Trophoblast cell (in vitro differentiated cells and primary cell): Measurements from ENCODE around the gene KCNMA1.

Experiments used
- DNase-seq, 2 donors: peaks; one replicate each; pipeline ENCODE4 v3.0.0-alpha.2; 2016
- H2AFZ ChIP-seq: 2 replicates; pipeline ENCODE4 v1.6.1; 2013; ENCODE audit warnings: low read length, moderate library complexity, mild to moderate bottlenecking; ENCODE audit not compliant: insufficient read depth, poor library complexity
- H2AK5ac ChIP-seq: 2 replicates; pipeline ENCODE4 v1.6.1; 2013; ENCODE audit warnings: mild to moderate bottlenecking, low read length
- H2BK120ac ChIP-seq: 2 replicates; pipeline ENCODE4 v1.6.1; 2013; ENCODE audit warnings: low read length, mild to moderate bottlenecking, moderate library complexity; ENCODE audit not compliant: insufficient read depth, poor library complexity
- H2BK12ac ChIP-seq: 2 replicates; pipeline ENCODE4 v1.6.1; 2013; ENCODE audit warnings: mild to moderate bottlenecking, low read length, moderate library complexity
- H2BK5ac ChIP-seq: 2 replicates; pipeline ENCODE4 v1.6.1; 2013; ENCODE audit warnings: low read length, low read depth, moderate library complexity, mild to moderate bottlenecking; ENCODE audit not compliant: poor library complexity
- H3K14ac ChIP-seq: 2 replicates; pipeline ENCODE4 v1.6.1; 2013; ENCODE audit warnings: mild to moderate bottlenecking, low read length
- H3K18ac ChIP-seq: 2 replicates; pipeline ENCODE4 v1.6.1; 2013; ENCODE audit warnings: mild to moderate bottlenecking, low read length
- H3K23ac ChIP-seq: 2 replicates; pipeline ENCODE4 v1.6.1; 2013; ENCODE audit warnings: low read length
- H3K27ac ChIP-seq: 2 replicates; pipeline ENCODE4 v1.5.1; 2013; ENCODE audit warnings: low read depth, mild to moderate bottlenecking, inconsistent platforms, low read length, moderate library complexity
- H3K27me3 ChIP-seq: 2 replicates; pipeline ENCODE4 v1.6.1; 2013; ENCODE audit warnings: inconsistent platforms, mild to moderate bottlenecking, low read length, moderate library complexity; ENCODE audit not compliant: insufficient read depth
- H3K36me3 ChIP-seq, 2 experiments: 1 replicate in 1 of 2; 2 replicates in 1 of 2; pipeline ENCODE4 v1.6.1; 2013; ENCODE audit warnings: low read length in 2 of 2, mild to moderate bottlenecking in 2 of 2, moderate library complexity in 1 of 2; ENCODE audit not compliant: insufficient read depth in 2 of 2, control insufficient read depth in 1 of 2
- H3K4ac ChIP-seq: 2 replicates; pipeline ENCODE4 v1.6.1; 2013; ENCODE audit warnings: low read depth, mild to moderate bottlenecking, low read length, moderate library complexity
- H3K4me1 ChIP-seq, 2 experiments: 1 replicate in 1 of 2; 2 replicates in 1 of 2; pipeline ENCODE4 v1.6.1; 2013; ENCODE audit warnings: low read length in 2 of 2, mild to moderate bottlenecking in 2 of 2, moderate library complexity in 1 of 2; ENCODE audit not compliant: insufficient read depth in 2 of 2, control insufficient read depth in 1 of 2
- H3K4me2 ChIP-seq: 2 replicates; pipeline ENCODE4 v1.6.1; 2013; ENCODE audit warnings: inconsistent platforms, mild to moderate bottlenecking, low read length, moderate library complexity
- H3K4me3 ChIP-seq: 2 replicates; pipeline ENCODE4 v1.5.1; 2013; ENCODE audit warnings: mild to moderate bottlenecking, low read depth, low read length, inconsistent platforms
- H3K79me1 ChIP-seq: one replicate; pipeline ENCODE4 v1.6.1; 2013; ENCODE audit warnings: low read length
- H3K79me2 ChIP-seq: 2 replicates; pipeline ENCODE4 v1.6.1; 2013; ENCODE audit warnings: low read length, mild to moderate bottlenecking; ENCODE audit not compliant: control insufficient read depth, insufficient read depth, poor library complexity
- H3K9ac ChIP-seq: 2 replicates; pipeline ENCODE4 v1.6.1; 2013; ENCODE audit warnings: mild to moderate bottlenecking, low read length
- H3K9me3 ChIP-seq: 2 replicates; pipeline ENCODE4 v1.6.1; 2013; ENCODE audit warnings: low read depth, mild to moderate bottlenecking, control low read depth, inconsistent platforms, low read length; ENCODE audit not compliant: insufficient read depth
- H4K12ac ChIP-seq: 2 replicates; pipeline ENCODE4 v1.6.1; 2013; ENCODE audit warnings: low read depth, mild to moderate bottlenecking, low read length, moderate library complexity
- H4K8ac ChIP-seq: 2 replicates; pipeline ENCODE4 v1.6.1; 2013; ENCODE audit warnings: low read depth, mild to moderate bottlenecking, low read length, moderate library complexity
- H4K91ac ChIP-seq: one replicate; pipeline ENCODE4 v1.6.1; 2013; ENCODE audit warnings: low read depth, mild to moderate bottlenecking, low read length, moderate library complexity
- WGBS: extraction: QIAGEN DNeasy Blood & Tissue Kit; methylation state at CpG from one replicate; pipeline ENCODE4 v1.1.7; 2013; ENCODE audit warnings: missing lambda C conversion rate; ENCODE audit not compliant: insufficient read length, insufficient coverage; ENCODE audit errors: extremely low coverage; 5-methylcytosine and 5-hydroxymethylcytosine counted together

The KCNMA1 gene

GRCh38 chr10:77105761-77106221 lies 531.8 kb downstream of the KCNMA1 start:
- H3K79me2 ChIP-seq: no peaks in the 10 kb centered on the region
- H4K8ac ChIP-seq: no peak overlapping the region
- no peak overlapping the region for H2AFZ ChIP-seq
- no peak overlapping the region for H4K91ac ChIP-seq
- no peak overlapping the region for H2AK5ac ChIP-seq
- no peak overlapping the region for H3K18ac ChIP-seq
- no peak overlapping the region for H3K27ac ChIP-seq
- no peak overlapping the region for H3K9ac ChIP-seq
- peaks cover 10 to 24% of the 10 kb centered on the region in 2 experiments for H3K36me3 ChIP-seq
- H2BK120ac ChIP-seq: no peak overlapping the region
- no peaks in the 10 kb centered on the region for H3K79me1 ChIP-seq
- no peaks in the 10 kb centered on the region for H3K27me3 ChIP-seq
- no peaks in the 10 kb centered on the region for H3K9me3 ChIP-seq
- H2BK5ac ChIP-seq: no peak overlapping the region
- H3K14ac ChIP-seq: no peak overlapping the region
- no peak overlapping the region for H2BK12ac ChIP-seq
- H3K4me1 ChIP-seq: peaks cover 0 to 4% of the 10 kb centered on the region in 2 experiments
- H3K23ac ChIP-seq: no peak overlapping the region
- H3K4me2 ChIP-seq: no peak overlapping the region
- H3K4me3 ChIP-seq: no peak overlapping the region
- no peak overlapping the region for H4K12ac ChIP-seq
- DNase-seq: no peak
- no CpG with 5 or more reads among the region's 5 CpGs for WGBS
- no peak overlapping the region for H3K4ac ChIP-seq

- Histone ChIP-seq H3K14ac (no peak overlapping the region), H2AK5ac (no peak overlapping the region), H3K18ac (no peak overlapping the region), H4K8ac (no peak overlapping the region), H3K79me2 (no peaks in the 10 kb centered on the region), H3K4me2 (no peak overlapping the region), H3K4ac (no peak overlapping the region), H3K4me3 (no peak overlapping the region), H3K79me1 (no peaks in the 10 kb centered on the region), H3K9ac (no peak overlapping the region), H3K27me3 (no peaks in the 10 kb centered on the region), H4K12ac (no peak overlapping the region), H2BK120ac (no peak overlapping the region), H3K4me1 (peaks cover 0 to 4% of the 10 kb centered on the region in 2 experiments), H2BK12ac (no peak overlapping the region), H2BK5ac (no peak overlapping the region), H3K27ac (no peak overlapping the region), H3K23ac (no peak overlapping the region), H2AFZ (no peak overlapping the region), H4K91ac (no peak overlapping the region), H3K9me3 (no peaks in the 10 kb centered on the region), H3K36me3 (peaks cover 9 to 22% of the 10 kb centered on the region in 2 experiments)
- no peak for DNase-seq
- no CpG with 5 or more reads among the region's 4 CpGs for WGBS
These were observed 533.1 kb downstream of the KCNMA1 start for GRCh38 chr10:77104459-77104980.

GRCh38 chr10:77103213-77103612 lies 534.4 kb downstream of the KCNMA1 start:
- H3K18ac ChIP-seq: no peak overlapping the region
- no peak overlapping the region for H2BK5ac ChIP-seq
- no peaks in the 10 kb centered on the region for H3K9me3 ChIP-seq
- no CpG with 5 or more reads among the region's 4 CpGs for WGBS
- H3K79me1 ChIP-seq: no peaks in the 10 kb centered on the region
- no peak overlapping the region for H3K4ac ChIP-seq
- no peak overlapping the region for H4K8ac ChIP-seq
- H3K27ac ChIP-seq: no peak overlapping the region
- H3K4me1 ChIP-seq: peaks cover 0 to 4% of the 10 kb centered on the region in 2 experiments
- H3K4me2 ChIP-seq: no peak overlapping the region
- H3K23ac ChIP-seq: no peak overlapping the region
- no peak overlapping the region for H2AFZ ChIP-seq
- no peak overlapping the region for H3K9ac ChIP-seq
- no peaks in the 10 kb centered on the region for H3K27me3 ChIP-seq
- no peak overlapping the region for H2BK12ac ChIP-seq
- H3K36me3 ChIP-seq: peaks cover 11 to 24% of the 10 kb centered on the region in 2 experiments
- DNase-seq: no peak
- H3K79me2 ChIP-seq: no peaks in the 10 kb centered on the region
- no peak overlapping the region for H2BK120ac ChIP-seq
- no peak overlapping the region for H3K4me3 ChIP-seq
- H4K12ac ChIP-seq: no peak overlapping the region
- no peak overlapping the region for H4K91ac ChIP-seq
- H3K14ac ChIP-seq: no peak overlapping the region
- H2AK5ac ChIP-seq: no peak overlapping the region

GRCh38 chr10:77101341-77101740 lies 536.3 kb downstream of the KCNMA1 start:
- no peak overlapping the region for H3K4ac ChIP-seq
- no peaks in the 10 kb centered on the region for H3K79me2 ChIP-seq
- H3K14ac ChIP-seq: no peak overlapping the region
- no peaks in the 10 kb centered on the region for H3K27me3 ChIP-seq
- no peak overlapping the region for H3K18ac ChIP-seq
- no CpG with 5 or more reads among the region's 5 CpGs for WGBS
- H2BK12ac ChIP-seq: no peak overlapping the region
- no peak overlapping the region for H2BK5ac ChIP-seq
- no peak overlapping the region for H4K91ac ChIP-seq
- H3K4me3 ChIP-seq: no peak overlapping the region
- H3K79me1 ChIP-seq: no peaks in the 10 kb centered on the region
- H3K27ac ChIP-seq: no peak overlapping the region
- DNase-seq: no peak
- H3K23ac ChIP-seq: no peak overlapping the region
- no peak overlapping the region for H4K12ac ChIP-seq
- H3K4me2 ChIP-seq: no peak overlapping the region
- H2AK5ac ChIP-seq: no peak overlapping the region
- H4K8ac ChIP-seq: no peak overlapping the region
- H3K9me3 ChIP-seq: no peaks in the 10 kb centered on the region
- H3K36me3 ChIP-seq: peaks cover 5 to 19% of the 10 kb centered on the region in 2 experiments
- H3K4me1 ChIP-seq: peaks cover 0 to 4% of the 10 kb centered on the region in 2 experiments
- H3K9ac ChIP-seq: no peak overlapping the region
- H2BK120ac ChIP-seq: no peak overlapping the region
- no peak overlapping the region for H2AFZ ChIP-seq
